Mammary epithelial cell (primary cell): ENCODE measurements around the gene GHRL.

Source experiments
- EZH2 ChIP-seq: IDR thresholded peaks from 2 replicates; pipeline ENCODE4 v1.6.1; 2012; ENCODE audit warnings: low read length, inconsistent platforms, borderline replicate concordance
- TF ChIP-seq, protein P1 (sequence below), 2 donors: IDR thresholded peaks in 1 of 2; conservative IDR thresholded peaks in 1 of 2; 2 replicates each; pipeline ENCODE4 v1.5.1; 2011 to 2012; ENCODE audit warnings: inconsistent platforms in 2 of 2, low read length in 2 of 2, mild to moderate bottlenecking in 2 of 2, control low read depth in 1 of 2, low read depth in 1 of 2; ENCODE audit not compliant: insufficient read depth in 1 of 2; ENCODE audit errors: extremely low read depth in 1 of 2

- TF ChIP-seq, protein P1, sequence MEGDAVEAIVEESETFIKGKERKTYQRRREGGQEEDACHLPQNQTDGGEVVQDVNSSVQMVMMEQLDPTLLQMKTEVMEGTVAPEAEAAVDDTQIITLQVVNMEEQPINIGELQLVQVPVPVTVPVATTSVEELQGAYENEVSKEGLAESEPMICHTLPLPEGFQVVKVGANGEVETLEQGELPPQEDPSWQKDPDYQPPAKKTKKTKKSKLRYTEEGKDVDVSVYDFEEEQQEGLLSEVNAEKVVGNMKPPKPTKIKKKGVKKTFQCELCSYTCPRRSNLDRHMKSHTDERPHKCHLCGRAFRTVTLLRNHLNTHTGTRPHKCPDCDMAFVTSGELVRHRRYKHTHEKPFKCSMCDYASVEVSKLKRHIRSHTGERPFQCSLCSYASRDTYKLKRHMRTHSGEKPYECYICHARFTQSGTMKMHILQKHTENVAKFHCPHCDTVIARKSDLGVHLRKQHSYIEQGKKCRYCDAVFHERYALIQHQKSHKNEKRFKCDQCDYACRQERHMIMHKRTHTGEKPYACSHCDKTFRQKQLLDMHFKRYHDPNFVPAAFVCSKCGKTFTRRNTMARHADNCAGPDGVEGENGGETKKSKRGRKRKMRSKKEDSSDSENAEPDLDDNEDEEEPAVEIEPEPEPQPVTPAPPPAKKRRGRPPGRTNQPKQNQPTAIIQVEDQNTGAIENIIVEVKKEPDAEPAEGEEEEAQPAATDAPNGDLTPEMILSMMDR (conservative IDR thresholded peaks at IDR 0.05 in 1 of 2, IDR thresholded peaks at IDR 0.05 in 1 of 2; ENCODE audit: extremely low read depth in 1 of 2, insufficient read depth in 1 of 2, low read depth in 1 of 2, low read length in 2 of 2), result no peak
- TF ChIP-seq EZH2, result no peak
Observed at GRCh38 chr3:10244009-10244408, 48.7 kb downstream of the GHRL start.
